Neuron (in vitro differentiated cells): ENCODE measurements around the gene BCL10.

Experiments
- H2AFZ ChIP-seq: one replicate; pipeline ENCODE4 v1.6.1; 2013; ENCODE audit warnings: low read depth, mild to moderate bottlenecking, inconsistent platforms, low read length, moderate library complexity
- H3K27me3 ChIP-seq: one replicate; pipeline ENCODE4 v1.6.1; 2013; ENCODE audit warnings: low read length; ENCODE audit not compliant: insufficient read depth
- H3K36me3 ChIP-seq: one replicate; pipeline ENCODE4 v1.6.1; 2013; ENCODE audit warnings: low read length; ENCODE audit not compliant: insufficient read depth
- H3K4me1 ChIP-seq: one replicate; pipeline ENCODE4 v1.6.1; 2013; ENCODE audit warnings: low read length; ENCODE audit not compliant: insufficient read depth
- H3K4me3 ChIP-seq: 2 replicates; pipeline ENCODE4 v1.5.1; 2013; ENCODE audit warnings: mild to moderate bottlenecking, low read length, moderate library complexity
- H3K9me3 ChIP-seq: one replicate; pipeline ENCODE4 v1.6.1; 2013; ENCODE audit warnings: low read length

The BCL10 gene

GRCh38 chr1:85244271-85245061, 32.0 kb downstream of the BCL10 start:
- Histone ChIP-seq H3K36me3 (no peaks in the 10 kb centered on the region), H3K9me3 (peaks cover 4% of the 10 kb centered on the region), H3K4me3 (no peak overlapping the region), H3K4me1 (no peaks in the 10 kb centered on the region), H2AFZ (no peak overlapping the region), H3K27me3 (peaks cover 2% of the 10 kb centered on the region)

- Histone ChIP-seq H3K4me3 (no peak overlapping the region), H3K27me3 (peaks cover 2% of the 10 kb centered on the region), H3K36me3 (no peaks in the 10 kb centered on the region), H3K4me1 (no peaks in the 10 kb centered on the region), H3K9me3 (no peaks in the 10 kb centered on the region), H2AFZ (no peak overlapping the region)
Observed at GRCh38 chr1:85243372-85243771, 33.1 kb downstream of the BCL10 start.

DNA sequence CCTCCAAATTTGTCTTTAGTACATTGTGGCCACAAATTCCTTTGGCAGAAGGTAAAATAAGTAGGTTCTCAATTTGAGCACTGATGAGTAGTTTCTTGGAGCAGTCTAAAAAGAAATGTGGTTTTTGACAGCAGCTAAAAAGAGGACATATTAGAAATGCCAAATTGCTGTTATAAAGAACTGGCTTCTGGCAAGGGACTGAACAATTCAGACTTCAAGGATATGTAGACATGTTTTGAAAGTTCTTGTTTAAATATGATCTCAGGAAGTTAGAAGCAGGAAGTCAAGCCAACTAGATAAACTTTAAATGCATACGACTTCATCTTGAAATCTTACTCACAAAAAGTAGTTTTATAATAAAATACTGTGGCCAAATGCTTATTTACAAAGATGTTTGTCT, 35.8 kb downstream of the BCL10 start:
- H3K4me1 ChIP-seq: no peaks in the 10 kb centered on the region

GRCh38 chr1:85240174-85240601, 36.2 kb downstream of the BCL10 start:
- Histone ChIP-seq H3K36me3 (no peaks in the 10 kb centered on the region), H3K4me1 (no peaks in the 10 kb centered on the region), H3K27me3 (peaks cover 2% of the 10 kb centered on the region), H2AFZ (no peak overlapping the region), H3K4me3 (no peak overlapping the region), H3K9me3 (no peaks in the 10 kb centered on the region)

More for the DNA sequence above, 35.8 kb downstream of the BCL10 start:
- H3K36me3 ChIP-seq: no peaks in the 10 kb centered on the region
- H3K27me3 ChIP-seq: peaks cover 2% of the 10 kb centered on the region
- H2AFZ ChIP-seq: no peak overlapping the region
- H3K4me3 ChIP-seq: no peak overlapping the region
- no peaks in the 10 kb centered on the region for H3K9me3 ChIP-seq

DNA sequence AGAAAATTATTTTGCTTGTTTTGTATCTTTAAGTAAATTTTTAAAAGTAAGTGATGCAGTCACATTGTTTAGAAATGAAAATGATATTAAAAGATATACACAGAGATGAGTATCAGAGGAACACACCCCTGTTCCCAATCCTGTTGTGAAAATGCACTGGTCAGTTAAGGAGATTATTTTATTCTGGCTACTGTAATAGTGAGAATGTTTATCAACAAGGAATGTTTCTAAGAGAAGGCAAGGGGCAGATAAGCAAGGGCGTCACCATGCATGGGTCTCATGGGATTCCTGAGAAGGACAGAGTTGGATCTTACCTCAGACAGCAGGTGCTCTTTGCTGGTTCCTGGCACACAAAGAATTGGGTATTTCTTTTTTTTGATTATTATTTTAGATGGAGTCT, 38.8 kb downstream of the BCL10 start:
- H3K4me3 ChIP-seq: no peak overlapping the region
- H2AFZ ChIP-seq: no peak overlapping the region
- H3K4me1 ChIP-seq: no peaks in the 10 kb centered on the region
- no peaks in the 10 kb centered on the region for H3K9me3 ChIP-seq
- H3K36me3 ChIP-seq: no peaks in the 10 kb centered on the region
- peaks cover 2% of the 10 kb centered on the region for H3K27me3 ChIP-seq

DNA sequence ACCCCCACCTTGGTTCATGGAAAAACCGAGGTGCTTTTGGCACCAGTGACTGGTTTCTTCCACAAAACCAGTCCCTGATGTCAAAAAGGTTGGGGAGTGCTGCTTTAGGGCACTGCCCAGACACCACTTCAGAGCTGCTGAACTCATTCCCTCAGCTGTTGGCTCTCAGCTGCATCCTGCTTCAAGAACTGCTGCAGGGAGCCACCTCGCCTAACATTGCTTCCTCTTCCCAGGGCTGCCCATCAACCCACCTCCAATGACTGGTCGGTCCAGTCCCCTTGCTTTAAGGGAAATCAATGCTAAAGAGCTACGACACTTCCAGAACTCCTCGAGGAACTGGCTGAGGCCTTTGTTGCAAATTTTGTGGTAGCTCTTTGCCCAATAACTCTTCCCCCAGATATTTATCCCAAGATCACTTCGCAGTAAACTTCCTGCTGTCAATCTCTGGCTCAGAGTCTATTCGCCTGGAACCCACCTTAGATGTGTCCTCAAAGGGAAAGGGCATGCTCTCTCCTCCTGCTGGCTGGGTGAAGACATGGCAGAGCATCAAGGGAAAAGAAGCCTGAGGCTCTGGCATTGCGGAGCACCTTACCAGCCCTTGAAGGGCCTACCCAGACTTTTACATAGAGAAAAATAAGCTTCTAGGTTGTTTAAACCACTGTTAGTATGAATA, 46.0 kb downstream of the BCL10 start:
- no peak overlapping the region for H3K4me3 ChIP-seq

GRCh38 chr1:85229574-85230097, 46.8 kb downstream of the BCL10 start:
- Histone ChIP-seq H3K27me3 (peaks cover 6% of the 10 kb centered on the region), H3K36me3 (no peaks in the 10 kb centered on the region), H3K4me1 (peaks cover 10% of the 10 kb centered on the region), H3K9me3 (no peaks in the 10 kb centered on the region), H3K4me3 (no peak overlapping the region), H2AFZ (no peak overlapping the region)

More for the DNA sequence above, 46.0 kb downstream of the BCL10 start:
- H3K4me1 ChIP-seq: peaks cover 9% of the 10 kb centered on the region
- H2AFZ ChIP-seq: no peak overlapping the region
- H3K36me3 ChIP-seq: no peaks in the 10 kb centered on the region
- no peaks in the 10 kb centered on the region for H3K9me3 ChIP-seq
- H3K27me3 ChIP-seq: no peaks in the 10 kb centered on the region

- Histone ChIP-seq H3K36me3 (no peaks in the 10 kb centered on the region), H3K4me3 (no peak overlapping the region), H3K27me3 (peaks cover 9% of the 10 kb centered on the region), H3K4me1 (peaks cover 10% of the 10 kb centered on the region), H3K9me3 (no peaks in the 10 kb centered on the region), H2AFZ (no peak overlapping the region)
Observed at GRCh38 chr1:85228972-85229371, 47.5 kb downstream of the BCL10 start.

DNA sequence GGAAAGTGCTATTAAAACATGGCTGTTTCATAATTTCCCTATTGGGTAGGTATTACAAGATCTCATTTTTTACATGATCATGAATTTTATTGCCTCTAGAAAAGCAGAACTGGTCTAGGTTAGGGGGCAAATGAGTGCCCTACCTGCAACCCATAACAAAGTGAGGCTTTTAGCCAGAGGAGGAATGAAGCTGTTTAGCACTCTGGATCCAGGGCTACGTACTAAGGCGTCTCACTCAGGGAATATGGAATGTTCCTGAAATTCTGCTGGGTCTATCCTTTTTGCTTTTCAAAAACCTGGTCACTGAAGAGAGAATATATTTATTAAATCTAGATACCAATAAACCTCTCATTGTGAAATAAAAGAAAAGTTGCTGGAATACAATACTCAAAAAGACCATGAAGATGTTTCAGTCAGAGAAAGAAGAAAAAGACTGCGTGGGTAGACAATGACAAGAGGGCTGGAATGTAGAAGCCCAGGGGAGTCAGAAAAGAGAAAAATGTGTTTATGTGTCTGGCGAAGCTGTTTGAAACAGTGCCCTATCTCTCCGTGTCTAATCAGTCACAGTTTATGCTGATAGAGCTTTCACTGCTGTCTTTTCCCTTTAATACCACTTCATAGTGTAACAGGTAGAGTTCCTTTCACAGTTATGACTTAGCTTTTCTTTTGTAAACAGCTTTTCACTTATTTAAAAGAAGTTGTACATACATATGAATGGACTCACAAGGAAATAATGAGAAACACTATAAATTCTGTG, 50.6 kb downstream of the BCL10 start:
- H3K4me1 ChIP-seq: peaks cover 10% of the 10 kb centered on the region
- H3K27me3 ChIP-seq: peaks cover 12% of the 10 kb centered on the region
- no peaks in the 10 kb centered on the region for H3K36me3 ChIP-seq
- no peak overlapping the region for H2AFZ ChIP-seq
- no peak overlapping the region for H3K4me3 ChIP-seq
- H3K9me3 ChIP-seq: no peaks in the 10 kb centered on the region

DNA sequence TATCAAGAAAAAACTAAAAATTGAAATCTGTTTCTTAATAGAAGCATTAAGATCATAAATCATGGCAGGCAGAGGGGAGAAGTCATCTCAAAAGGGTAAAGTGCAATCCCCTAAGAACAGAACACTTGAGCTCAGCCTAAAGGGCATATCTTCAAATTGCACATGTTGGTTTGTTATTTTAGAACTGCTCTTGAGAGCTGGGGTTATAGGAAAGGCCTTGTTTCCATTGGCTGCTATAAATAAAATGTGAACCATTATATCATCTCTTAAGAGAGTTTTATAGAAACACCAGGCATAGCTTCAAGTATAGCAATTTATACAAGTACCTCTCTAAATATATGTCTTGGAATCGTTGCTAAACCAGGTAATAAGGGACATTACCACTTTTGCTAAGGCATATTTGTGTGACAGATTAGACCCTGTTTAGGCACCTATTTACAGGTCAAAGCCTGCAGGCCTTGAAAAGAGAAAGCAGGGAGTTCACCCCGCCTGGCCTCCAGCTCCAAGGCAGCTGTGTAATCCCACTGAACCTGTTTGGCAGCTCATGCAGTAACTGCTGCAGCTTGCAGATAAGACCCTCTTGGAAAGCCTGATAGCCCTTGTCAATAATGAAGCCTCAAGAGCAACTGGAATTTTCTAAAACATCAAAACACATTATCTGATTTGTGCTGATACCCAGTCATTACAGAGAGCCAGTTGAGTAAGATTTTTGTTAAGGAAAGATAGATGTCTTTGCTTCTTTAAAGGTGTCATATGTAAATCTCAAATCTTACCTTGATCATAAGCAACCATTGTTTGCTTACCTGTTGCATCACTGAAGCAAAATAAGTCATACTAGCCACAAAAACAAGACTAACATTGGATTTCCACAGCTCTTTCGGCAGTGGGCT, 51.5 kb downstream of the BCL10 start:
- Histone ChIP-seq H3K36me3 (no peaks in the 10 kb centered on the region), H2AFZ (no peak overlapping the region), H3K4me1 (peaks cover 10% of the 10 kb centered on the region), H3K27me3 (peaks cover 14% of the 10 kb centered on the region), H3K4me3 (no peak overlapping the region), H3K9me3 (no peaks in the 10 kb centered on the region)

- Histone ChIP-seq H2AFZ (no peak overlapping the region), H3K36me3 (no peaks in the 10 kb centered on the region), H3K9me3 (no peaks in the 10 kb centered on the region), H3K4me1 (peaks cover 10% of the 10 kb centered on the region), H3K27me3 (peaks cover 20% of the 10 kb centered on the region), H3K4me3 (no peak overlapping the region)
Observed at GRCh38 chr1:85224295-85224694, 52.1 kb downstream of the BCL10 start.

GRCh38 chr1:85223334-85223733, 53.1 kb downstream of the BCL10 start:
- peaks cover 20% of the 10 kb centered on the region for H3K27me3 ChIP-seq
- peaks cover 10% of the 10 kb centered on the region for H3K4me1 ChIP-seq
- no peak overlapping the region for H2AFZ ChIP-seq
- H3K4me3 ChIP-seq: no peak overlapping the region
- H3K9me3 ChIP-seq: no peaks in the 10 kb centered on the region
- H3K36me3 ChIP-seq: no peaks in the 10 kb centered on the region
